Skeletal muscle satellite cell (primary cell): ENCODE measurements around the gene TFAP2B.

ENCODE experiments used
- H3K27me3 ChIP-seq: 2 replicates; pipeline ENCODE4 v1.7.0; 2013; ENCODE audit warnings: low read length; ENCODE audit not compliant: control insufficient read depth, insufficient read depth
- H3K36me3 ChIP-seq: 2 replicates; pipeline ENCODE4 v1.7.0; 2013; ENCODE audit warnings: mild to moderate bottlenecking, control low read depth, low read length; ENCODE audit not compliant: insufficient read depth
- H3K4me1 ChIP-seq: 2 replicates; pipeline ENCODE4 v1.7.0; 2013; ENCODE audit warnings: low read length; ENCODE audit not compliant: control insufficient read depth, insufficient read depth
- H3K4me2 ChIP-seq: 2 replicates; pipeline ENCODE4 v1.7.0; 2013; ENCODE audit warnings: mild to moderate bottlenecking, low read length
- H3K4me3 ChIP-seq: 2 replicates; pipeline ENCODE4 v1.7.0; 2013; ENCODE audit warnings: low read length
- H3K9ac ChIP-seq: 2 replicates; pipeline ENCODE4 v1.7.0; 2013; ENCODE audit warnings: mild to moderate bottlenecking, low read depth, low read length, moderate library complexity
- H3K9me3 ChIP-seq: replicated peaks from 2 replicates; pipeline ENCODE4 v1.7.0; 2013; ENCODE audit warnings: mild to moderate bottlenecking, control low read depth, low read length

The TFAP2B gene

DNA sequence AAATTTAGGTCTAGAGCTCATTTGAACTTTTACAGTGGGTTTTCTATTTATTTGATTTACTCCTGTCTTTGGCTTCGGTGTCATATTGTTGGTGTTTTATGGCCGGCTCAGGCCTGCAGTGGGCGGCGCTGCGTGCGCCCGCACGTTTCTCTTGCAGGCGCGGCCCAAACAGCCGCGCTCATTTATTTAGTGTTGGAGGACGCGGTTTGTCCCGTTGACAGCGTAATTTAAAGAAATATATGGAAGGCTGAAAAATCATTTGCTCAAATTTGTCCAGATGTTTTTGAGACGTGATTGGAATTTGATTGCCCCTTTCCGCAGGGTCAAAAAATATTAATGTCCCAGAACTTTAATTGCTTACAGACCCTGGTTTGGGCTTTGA, 22.1 kb downstream of the TFAP2B start:
- Histone ChIP-seq H3K9me3 (no peaks in the 10 kb centered on the region), H3K4me1 (no peaks in the 10 kb centered on the region), H3K36me3 (no peaks in the 10 kb centered on the region), H3K4me3 (no peak overlapping the region), H3K4me2 (no peak overlapping the region), H3K27me3 (peaks cover 30% of the 10 kb centered on the region), H3K9ac (no peak overlapping the region)

DNA sequence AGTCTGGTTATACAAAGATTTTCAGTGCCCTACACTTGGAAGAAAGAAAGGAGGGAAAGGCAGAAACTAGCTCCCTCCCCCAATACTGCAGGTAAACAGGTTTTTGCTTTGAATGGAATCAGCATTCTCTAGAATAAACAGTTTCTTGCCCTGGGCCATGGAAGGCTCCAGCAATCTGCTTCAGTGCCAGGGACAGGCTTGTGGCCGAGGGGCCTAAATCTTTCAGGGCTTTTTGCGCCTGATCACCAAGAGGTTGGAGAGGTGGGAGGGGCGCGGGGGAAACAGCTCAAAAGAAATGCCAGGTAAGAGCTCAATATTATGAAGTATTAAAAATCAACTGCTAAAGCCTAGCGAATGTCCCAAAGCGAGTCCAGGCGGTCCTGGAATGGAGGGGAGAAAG, 23.8 kb downstream of the TFAP2B start:
- Histone ChIP-seq H3K9me3 (no peaks in the 10 kb centered on the region), H3K36me3 (no peaks in the 10 kb centered on the region), H3K27me3 (peaks cover 41% of the 10 kb centered on the region), H3K4me1 (no peaks in the 10 kb centered on the region), H3K9ac (no peak overlapping the region), H3K4me2 (no peak overlapping the region), H3K4me3 (no peak overlapping the region)

DNA sequence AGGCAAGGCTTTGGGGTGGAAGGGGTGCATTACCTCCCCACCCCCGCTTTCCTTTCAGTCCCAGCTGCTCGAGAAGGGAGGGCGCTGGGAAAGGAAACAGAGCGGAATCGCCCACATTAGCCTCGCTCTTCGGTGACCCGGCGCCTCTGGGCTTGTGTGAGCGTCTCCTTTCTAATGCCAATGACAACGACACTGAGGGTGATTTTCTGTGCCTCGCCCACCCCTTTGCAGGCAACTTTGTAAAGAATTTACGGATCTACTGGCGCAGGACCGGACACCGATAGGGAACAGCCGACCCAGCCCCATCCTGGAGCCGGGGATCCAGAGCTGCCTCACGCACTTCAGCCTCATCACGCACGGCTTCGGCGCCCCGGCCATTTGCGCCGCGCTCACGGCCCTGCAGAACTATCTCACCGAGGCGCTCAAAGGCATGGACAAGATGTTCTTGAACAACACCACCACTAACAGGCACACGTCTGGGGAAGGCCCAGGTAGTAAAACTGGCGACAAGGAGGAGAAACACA, 24.3 kb downstream of the TFAP2B start:
- Histone ChIP-seq H3K9me3 (no peaks in the 10 kb centered on the region), H3K4me1 (no peaks in the 10 kb centered on the region), H3K36me3 (no peaks in the 10 kb centered on the region), H3K4me2 (no peak overlapping the region), H3K27me3 (peaks cover 44% of the 10 kb centered on the region), H3K4me3 (no peak overlapping the region), H3K9ac (no peak overlapping the region)

DNA sequence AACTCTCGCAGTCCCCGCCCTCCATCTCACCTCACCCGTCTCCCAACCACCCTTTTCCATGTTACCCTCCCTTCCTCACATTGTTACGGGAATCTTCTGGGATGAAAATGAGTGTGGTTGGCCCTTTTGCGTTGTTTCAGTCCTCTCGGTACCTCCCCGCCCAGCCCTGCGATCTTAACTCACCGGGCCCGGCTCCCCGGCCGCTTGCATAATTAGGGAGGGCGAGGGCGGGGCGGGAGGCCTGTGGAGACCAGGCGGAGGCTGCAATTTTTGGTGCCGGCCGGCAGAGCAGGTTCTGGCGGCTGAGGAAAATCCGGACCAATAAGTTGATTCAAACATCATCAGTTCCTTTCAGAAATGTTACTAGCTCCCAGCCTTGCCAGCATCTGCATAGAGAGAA, 25.2 kb downstream of the TFAP2B start:
- Histone ChIP-seq H3K4me2 (no peak overlapping the region), H3K4me1 (no peaks in the 10 kb centered on the region), H3K9me3 (no peaks in the 10 kb centered on the region), H3K4me3 (no peak overlapping the region), H3K27me3 (peaks cover 50% of the 10 kb centered on the region), H3K9ac (no peak overlapping the region), H3K36me3 (no peaks in the 10 kb centered on the region)

DNA sequence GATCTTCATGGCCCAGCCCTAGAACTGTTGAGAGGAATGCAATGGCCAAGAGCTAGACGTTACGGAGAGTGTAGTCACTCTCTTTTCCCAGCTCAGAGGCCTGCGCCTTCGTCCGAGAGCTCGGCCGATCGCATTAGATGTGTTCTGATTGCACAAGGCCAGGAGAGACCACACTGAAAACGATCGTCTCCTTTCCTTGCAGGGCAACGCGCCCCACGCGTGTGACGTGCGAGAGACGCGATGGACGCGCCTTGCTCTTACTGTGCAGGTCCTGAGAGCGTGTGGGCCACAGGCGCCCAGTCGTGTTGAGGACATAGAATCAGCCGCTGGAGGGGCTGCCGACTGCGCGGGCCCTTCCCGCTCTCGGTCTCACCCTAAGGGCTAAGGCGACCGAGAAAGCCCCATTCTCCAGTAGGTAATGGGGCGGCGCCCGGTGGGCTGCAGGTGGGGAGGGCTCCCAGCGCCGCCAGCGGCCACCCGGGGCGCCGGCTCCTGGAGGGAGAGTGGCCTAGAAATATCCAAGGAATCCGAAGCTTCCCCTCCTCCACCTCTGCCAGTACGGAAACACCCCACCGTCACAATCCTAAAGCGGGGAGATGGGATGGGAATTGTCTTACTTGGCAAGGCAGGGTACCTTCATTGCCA, 26.9 kb downstream of the TFAP2B start:
- peaks cover 3% of the 10 kb centered on the region for H3K4me1 ChIP-seq
- H3K9me3 ChIP-seq, result no peaks in the 10 kb centered on the region
- no peaks in the 10 kb centered on the region for H3K36me3 ChIP-seq
- no peak overlapping the region for H3K4me3 ChIP-seq
- H3K27me3 ChIP-seq, result peaks cover 52% of the 10 kb centered on the region
- no peak overlapping the region for H3K9ac ChIP-seq
- H3K4me2 ChIP-seq, result no peak overlapping the region

DNA sequence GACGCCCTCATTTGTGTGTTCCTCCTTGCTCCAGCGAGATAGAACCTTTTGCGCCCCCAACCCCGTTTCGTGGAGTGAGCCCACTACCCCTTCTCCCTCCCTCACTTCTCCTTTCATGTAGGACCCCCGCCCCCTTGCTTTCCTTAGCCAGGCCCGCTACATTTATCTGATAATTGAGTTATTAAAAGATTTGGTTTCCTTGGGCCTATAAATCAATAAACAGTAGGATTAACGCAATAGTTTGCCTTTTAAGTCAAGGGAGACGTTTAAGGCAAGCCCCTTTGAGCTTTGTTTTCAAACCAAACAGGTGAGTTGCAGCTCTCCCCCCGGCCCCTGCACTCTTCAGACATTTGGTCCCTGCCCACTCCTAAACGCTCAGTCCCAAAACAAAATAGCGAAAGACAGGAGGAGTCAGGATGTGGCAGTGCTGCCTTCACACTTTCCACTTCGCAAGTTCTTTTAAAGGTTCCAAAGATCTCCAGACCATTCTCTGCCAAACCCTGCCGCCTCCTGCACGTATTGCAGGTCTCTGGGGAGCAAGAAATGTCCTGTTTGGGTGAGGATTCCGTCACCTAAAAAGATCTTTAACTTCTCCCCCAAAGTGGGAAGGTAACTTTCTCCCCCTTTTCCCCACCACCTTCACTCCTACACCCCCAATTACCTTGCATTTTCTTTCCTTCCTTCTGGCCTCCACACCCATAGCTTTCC, 27.6 kb downstream of the TFAP2B start:
- Histone ChIP-seq H3K36me3 (no peaks in the 10 kb centered on the region), H3K9ac (no peak overlapping the region), H3K27me3 (peaks cover 55% of the 10 kb centered on the region), H3K9me3 (no peaks in the 10 kb centered on the region), H3K4me2 (no peak overlapping the region), H3K4me3 (no peak overlapping the region), H3K4me1 (peaks cover 6% of the 10 kb centered on the region)

DNA sequence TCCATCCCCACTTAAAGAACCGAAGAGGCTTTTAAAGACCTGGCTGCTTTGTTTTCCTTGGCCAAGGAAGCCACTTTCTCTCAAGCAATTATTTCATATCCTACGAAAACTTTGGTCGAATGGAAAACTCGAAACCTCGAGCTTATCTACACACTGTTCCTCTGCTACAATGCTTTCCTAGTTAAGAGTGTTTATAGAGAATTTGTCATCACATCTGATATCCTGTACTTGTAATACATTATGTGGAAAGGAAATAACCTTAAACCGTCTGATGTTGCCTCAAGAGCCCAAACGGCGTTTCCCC, 28.1 kb downstream of the TFAP2B start:
- Histone ChIP-seq H3K27me3 (peaks cover 55% of the 10 kb centered on the region), H3K36me3 (no peaks in the 10 kb centered on the region), H3K4me3 (no peak overlapping the region), H3K4me2 (no peak overlapping the region), H3K9me3 (no peaks in the 10 kb centered on the region), H3K4me1 (peaks cover 6% of the 10 kb centered on the region), H3K9ac (no peak overlapping the region)

DNA sequence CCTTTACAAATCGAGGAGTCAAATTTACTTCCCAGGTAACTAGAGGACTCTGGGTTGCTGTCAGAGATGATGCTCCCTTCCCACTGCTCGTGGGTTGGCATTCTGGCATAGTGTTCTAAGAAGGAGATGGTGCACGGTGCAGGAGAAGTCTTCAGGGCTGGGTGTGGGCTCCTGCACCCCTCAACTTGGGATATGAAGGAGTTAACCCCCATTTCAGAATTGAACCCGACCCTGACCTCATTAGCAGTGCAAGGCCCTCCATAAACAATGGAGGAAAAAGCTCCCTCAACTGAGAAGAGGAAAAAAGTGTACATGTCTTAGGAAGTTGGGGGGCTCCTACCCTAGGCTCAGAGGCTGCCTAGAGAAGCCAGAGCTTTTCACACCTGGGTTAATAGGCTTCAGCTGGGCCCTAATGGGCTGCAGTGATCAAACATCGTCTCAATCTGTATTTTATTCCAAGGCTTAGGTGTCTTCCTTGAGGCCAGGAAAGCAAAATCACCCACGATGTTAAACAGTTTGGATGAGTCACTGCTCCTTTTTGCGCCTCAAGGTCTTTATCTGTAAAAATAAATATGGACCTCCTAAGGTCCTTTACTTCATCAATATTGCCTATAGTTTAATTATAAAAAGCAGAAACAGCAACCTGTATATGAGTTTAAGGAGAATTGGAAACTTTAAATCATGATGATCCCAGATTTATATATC, 29.4 kb downstream of the TFAP2B start:
- no peak overlapping the region for H3K4me2 ChIP-seq
- H3K4me1 ChIP-seq, result peaks cover 6% of the 10 kb centered on the region
- H3K36me3 ChIP-seq, result no peaks in the 10 kb centered on the region
- H3K27me3 ChIP-seq, result peaks cover 47% of the 10 kb centered on the region
- H3K9ac ChIP-seq, result no peak overlapping the region
- no peaks in the 10 kb centered on the region for H3K9me3 ChIP-seq
- H3K4me3 ChIP-seq, result no peak overlapping the region

DNA sequence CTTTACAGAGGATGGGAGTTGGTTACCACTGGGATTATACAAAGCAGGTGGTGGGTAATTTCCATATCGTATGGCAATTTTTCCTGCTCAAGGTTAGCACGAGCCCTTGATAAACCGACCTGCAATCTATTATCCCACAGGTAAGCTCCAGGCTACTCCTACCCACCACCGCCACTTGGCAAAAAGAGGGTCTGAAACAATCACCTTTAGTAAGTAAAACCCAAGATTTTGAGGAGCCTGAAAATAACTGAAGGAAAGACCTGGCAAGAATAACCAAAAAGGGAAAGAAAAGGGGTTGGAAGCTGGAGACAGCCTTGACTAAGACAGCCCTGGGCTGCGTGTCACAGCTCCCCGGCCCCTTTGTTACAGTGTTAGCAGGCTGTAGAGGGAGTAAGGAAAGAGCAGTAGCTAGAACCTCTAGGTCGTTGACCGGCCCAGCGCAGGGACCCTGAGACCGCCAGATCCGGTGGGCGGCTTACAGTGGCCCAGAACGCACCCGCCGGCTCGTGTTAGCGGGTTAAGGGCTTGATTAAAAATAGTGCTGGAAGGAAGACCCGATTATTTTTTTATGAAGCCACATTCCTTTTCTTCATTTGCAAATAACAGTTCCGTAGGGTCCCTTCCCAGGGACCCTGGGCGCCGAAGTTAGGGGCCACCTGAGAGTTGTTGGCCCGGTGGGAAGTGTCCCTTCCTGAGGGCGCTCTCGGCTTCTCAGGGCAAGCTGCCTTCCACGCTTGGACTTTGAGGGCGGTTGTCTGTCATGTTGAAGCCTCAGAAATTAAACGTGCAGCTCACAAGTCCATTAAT, 30.5 kb downstream of the TFAP2B start:
- peaks cover 6% of the 10 kb centered on the region for H3K4me1 ChIP-seq
- peaks cover 40% of the 10 kb centered on the region for H3K27me3 ChIP-seq
- H3K4me3 ChIP-seq, result peak overlapping the region; percentile 61

DNA sequence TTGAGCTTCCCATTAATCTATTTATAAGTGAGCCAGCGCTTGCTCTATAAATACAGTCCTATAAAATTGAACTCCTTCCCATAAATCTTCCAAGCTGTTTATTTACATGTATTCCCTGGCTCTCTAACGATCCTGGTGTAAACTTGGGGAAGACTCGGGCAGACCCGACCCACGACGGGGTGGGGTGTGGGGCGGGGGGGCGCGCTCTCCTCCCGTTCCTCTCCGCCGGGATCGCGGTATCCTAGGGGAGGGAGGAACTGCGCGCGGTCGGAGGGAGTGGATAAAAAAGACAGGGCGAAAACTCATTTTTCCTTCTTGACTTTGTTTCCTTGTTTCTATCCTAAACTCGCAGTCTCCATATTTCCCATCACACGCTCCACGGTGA, 31.1 kb downstream of the TFAP2B start:
- H3K9me3 ChIP-seq, result no peaks in the 10 kb centered on the region

More for the DNA sequence above, 30.5 kb downstream of the TFAP2B start:
- no peak overlapping the region for H3K4me2 ChIP-seq
- H3K36me3 ChIP-seq, result no peaks in the 10 kb centered on the region
- no peak overlapping the region for H3K9ac ChIP-seq
- H3K9me3 ChIP-seq, result no peaks in the 10 kb centered on the region

More for the DNA sequence above, 31.1 kb downstream of the TFAP2B start:
- Histone ChIP-seq H3K4me3 (peak overlapping the region; percentile 61), H3K4me2 (peak overlapping the region; percentile 69), H3K36me3 (no peaks in the 10 kb centered on the region), H3K27me3 (peaks cover 35% of the 10 kb centered on the region), H3K4me1 (peaks cover 6% of the 10 kb centered on the region), H3K9ac (peak overlapping the region; percentile 55)
